ENCODE measurements around the gene SLCO3A1.

DNA sequence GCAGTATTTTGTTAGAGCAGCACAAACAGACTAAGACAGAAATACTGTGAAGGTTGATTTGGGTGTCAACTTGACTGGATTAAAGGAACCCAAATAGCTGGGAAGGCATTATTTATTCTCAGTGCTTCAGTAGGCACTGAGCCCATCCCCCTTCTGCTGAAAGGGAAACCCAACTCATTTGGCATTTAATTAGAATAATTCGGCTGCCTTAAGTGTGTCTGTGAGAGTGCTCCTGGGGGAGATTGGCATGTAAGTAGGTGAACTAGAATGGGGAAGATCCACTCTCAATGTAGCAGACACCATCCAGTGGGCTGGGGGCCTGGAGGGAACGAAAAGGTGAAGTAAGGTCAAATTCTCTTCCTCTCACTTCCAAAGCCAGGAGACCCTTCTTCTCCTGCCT is 20.5 kb upstream of the SLCO3A1 start:
- TF ChIP-seq, protein P1, sequence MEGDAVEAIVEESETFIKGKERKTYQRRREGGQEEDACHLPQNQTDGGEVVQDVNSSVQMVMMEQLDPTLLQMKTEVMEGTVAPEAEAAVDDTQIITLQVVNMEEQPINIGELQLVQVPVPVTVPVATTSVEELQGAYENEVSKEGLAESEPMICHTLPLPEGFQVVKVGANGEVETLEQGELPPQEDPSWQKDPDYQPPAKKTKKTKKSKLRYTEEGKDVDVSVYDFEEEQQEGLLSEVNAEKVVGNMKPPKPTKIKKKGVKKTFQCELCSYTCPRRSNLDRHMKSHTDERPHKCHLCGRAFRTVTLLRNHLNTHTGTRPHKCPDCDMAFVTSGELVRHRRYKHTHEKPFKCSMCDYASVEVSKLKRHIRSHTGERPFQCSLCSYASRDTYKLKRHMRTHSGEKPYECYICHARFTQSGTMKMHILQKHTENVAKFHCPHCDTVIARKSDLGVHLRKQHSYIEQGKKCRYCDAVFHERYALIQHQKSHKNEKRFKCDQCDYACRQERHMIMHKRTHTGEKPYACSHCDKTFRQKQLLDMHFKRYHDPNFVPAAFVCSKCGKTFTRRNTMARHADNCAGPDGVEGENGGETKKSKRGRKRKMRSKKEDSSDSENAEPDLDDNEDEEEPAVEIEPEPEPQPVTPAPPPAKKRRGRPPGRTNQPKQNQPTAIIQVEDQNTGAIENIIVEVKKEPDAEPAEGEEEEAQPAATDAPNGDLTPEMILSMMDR (IDR thresholded peaks at IDR 0.05) = no peak
- no peak for TF ChIP-seq EP300 (IDR thresholded peaks at IDR 0.05)
- TF ChIP-seq POLR2AphosphoS5 (IDR thresholded peaks at IDR 0.05) = no peak
- TF ChIP-seq POLR2A (IDR thresholded peaks at IDR 0.05) = no peak
